Ecto neural progenitor cell (in vitro differentiated cells): ENCODE measurements around the gene SMPDL3A.
A peak's percentile ranks its signal among the peaks of the same experiment; 100 is the strongest.

ENCODE experiments used
- DNase-seq: peaks from one replicate; pipeline ENCODE4 v3.0.0-alpha.2; 2018; ENCODE audit warnings: low spot score

Gene SMPDL3A

GRCh38 chr6:122775975-122776374 lies 13.1 kb upstream of the SMPDL3A start:
- DNase-seq: no peak

- no peak for DNase-seq
These were observed 10.8 kb upstream of the SMPDL3A start for GRCh38 chr6:122778302-122778701.

GRCh38 chr6:122778985-122779661 lies 9.9 kb upstream of the SMPDL3A start:
- DNase-seq: peak; percentile 86

- no peak for DNase-seq
These were observed 9.4 kb upstream of the SMPDL3A start, which contains the start of gene FABP7 for GRCh38 chr6:122779667-122780066. TSS of gene FABP7 (plus strand) at chr6:122779716. CDS start at chr6:122779795, 79 bp downstream.

- DNase-seq: no peak
These were observed 8.9 kb upstream of the SMPDL3A start for GRCh38 chr6:122780114-122780513.

- DNase-seq: no peak
These were observed 7.3 kb upstream of the SMPDL3A start for GRCh38 chr6:122781716-122782115.

GRCh38 chr6:122783401-122783800 lies 5.7 kb upstream of the SMPDL3A start:
- no peak for DNase-seq

- DNase-seq: no peak
These were observed 3.2 kb upstream of the SMPDL3A start for GRCh38 chr6:122785891-122786290.

GRCh38 chr6:122787721-122788120 lies 1.3 kb upstream of the SMPDL3A start:
- no peak for DNase-seq

GRCh38 chr6:122788208-122788607 lies 850 bp upstream of the SMPDL3A start:
- DNase-seq: no peak

- no peak for DNase-seq
These were observed 336 bp upstream of the SMPDL3A start for GRCh38 chr6:122788663-122789181.

GRCh38 chr6:122790028-122790422 lies 967 bp downstream of the SMPDL3A start:
- no peak for DNase-seq

- no peak for DNase-seq
These were observed 1.6 kb downstream of the SMPDL3A start for GRCh38 chr6:122790423-122791309.

- DNase-seq: no peak
These were observed 2.2 kb downstream of the SMPDL3A start for GRCh38 chr6:122791310-122791679.

GRCh38 chr6:122792766-122793165 lies 3.7 kb downstream of the SMPDL3A start:
- DNase-seq: no peak

GRCh38 chr6:122797537-122797936 lies 8.5 kb downstream of the SMPDL3A start:
- no peak for DNase-seq

- no peak for DNase-seq
These were observed 9.1 kb downstream of the SMPDL3A start for GRCh38 chr6:122798099-122798641.

- no peak for DNase-seq
These were observed 10.2 kb downstream of the SMPDL3A start for GRCh38 chr6:122799140-122799745.

GRCh38 chr6:122799916-122800686 lies 11.0 kb downstream of the SMPDL3A start:
- no peak for DNase-seq

GRCh38 chr6:122800906-122801305 lies 11.8 kb downstream of the SMPDL3A start:
- no peak for DNase-seq

GRCh38 chr6:122801397-122801796 lies 12.3 kb downstream of the SMPDL3A start:
- DNase-seq: no peak
